Ecto neural progenitor cell (in vitro differentiated cells): ENCODE data around the gene SYCN.

Experiments used
- DNase-seq: peaks from one replicate; pipeline ENCODE4 v3.0.0-alpha.2; 2018; ENCODE audit warnings: low spot score

SYCN gene

DNA sequence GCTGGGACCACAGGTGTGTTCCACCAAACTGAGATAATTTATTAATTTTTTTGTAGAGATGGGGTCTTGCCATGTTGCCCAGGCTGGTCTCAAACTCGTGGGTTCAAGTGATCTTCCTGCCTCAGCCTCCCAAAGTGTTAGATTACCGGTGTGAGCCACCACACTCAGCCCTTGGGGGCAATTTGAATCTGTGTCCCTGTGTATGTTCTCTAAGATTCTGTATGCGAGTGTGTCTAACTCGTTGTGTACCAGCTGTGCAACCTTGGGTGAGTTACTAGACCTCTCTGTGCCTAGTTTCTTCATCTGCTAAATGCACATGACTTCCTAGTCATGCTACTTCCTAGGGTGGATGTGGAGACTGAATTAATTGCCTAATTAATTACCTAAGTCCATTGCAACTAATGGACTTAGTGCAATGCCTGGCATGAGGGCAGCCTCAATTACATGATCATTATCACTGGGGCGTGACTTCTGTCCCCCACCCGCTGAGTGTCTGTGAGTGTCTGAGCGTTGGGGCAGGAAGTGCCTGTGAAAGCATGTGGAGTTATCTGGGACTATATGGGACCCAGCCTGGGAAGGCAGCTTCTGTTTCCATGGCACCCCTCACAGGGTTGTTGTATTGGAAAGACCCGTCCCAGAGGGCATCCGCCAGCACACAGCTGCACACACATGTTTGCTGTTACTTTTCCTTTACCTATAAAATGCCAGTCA is 9.1 kb downstream of the SYCN start:
- DNase-seq, result no peak

DNA sequence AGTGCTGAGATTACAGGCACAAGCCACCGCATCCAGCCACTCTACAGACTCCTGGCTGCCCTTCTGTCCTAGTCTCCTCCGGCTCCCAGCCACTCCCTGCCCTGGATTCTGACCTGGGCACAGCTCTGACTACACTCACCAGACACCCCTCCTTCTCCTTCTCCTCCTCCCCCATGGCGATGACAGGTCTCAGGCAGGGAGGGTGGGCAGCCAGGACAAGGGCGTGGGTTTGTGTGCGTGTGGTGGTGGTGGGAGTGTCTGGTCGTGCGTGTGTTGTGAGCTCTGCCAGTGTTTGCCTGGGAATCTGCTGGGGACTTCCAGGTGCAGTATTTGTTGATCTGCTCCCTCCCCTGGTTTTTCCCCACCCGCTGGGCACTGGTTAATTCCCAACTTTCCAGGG is 10.3 kb downstream of the SYCN start:
- no peak for DNase-seq

DNA sequence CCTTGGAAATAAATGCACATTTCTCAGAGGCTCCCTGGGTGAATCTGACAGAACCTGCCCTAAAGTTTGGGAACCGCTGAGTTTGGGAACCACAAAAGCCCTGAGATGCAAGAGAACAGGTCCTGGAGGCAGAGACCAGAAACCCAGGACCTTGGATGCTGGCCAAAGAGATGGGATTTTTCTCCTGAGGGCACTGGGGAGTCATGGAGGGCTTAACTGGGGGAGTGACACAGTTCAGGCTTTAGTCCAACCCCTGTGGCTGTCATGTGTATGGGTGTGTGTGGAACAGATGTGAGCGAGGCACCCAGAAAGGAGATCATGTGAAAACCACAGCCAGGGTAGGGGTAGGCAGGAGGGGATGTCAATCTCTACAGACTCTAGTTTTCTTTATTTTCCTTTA is 11.2 kb downstream of the SYCN start:
- DNase-seq, result no peak

DNA sequence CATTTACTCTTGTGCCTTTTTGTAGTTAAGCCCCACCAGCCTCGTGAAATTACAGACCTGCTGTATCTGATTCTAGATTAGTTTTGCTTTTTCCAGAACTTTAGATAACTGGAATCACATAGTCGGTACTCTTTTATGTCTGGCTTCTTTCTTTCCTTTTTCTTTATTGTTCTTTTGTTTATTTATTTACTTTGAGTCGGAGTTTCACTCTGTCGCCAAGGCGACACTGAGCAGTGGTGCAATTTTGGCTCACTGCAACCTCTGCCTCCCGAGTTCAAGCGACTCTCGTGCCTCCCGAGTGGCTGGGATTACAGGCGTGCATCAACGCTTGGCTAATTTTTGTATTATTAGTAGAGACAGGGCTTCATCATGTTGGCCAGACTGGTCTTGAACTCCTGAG is 13.3 kb downstream of the SYCN start:
- no peak for DNase-seq

DNA sequence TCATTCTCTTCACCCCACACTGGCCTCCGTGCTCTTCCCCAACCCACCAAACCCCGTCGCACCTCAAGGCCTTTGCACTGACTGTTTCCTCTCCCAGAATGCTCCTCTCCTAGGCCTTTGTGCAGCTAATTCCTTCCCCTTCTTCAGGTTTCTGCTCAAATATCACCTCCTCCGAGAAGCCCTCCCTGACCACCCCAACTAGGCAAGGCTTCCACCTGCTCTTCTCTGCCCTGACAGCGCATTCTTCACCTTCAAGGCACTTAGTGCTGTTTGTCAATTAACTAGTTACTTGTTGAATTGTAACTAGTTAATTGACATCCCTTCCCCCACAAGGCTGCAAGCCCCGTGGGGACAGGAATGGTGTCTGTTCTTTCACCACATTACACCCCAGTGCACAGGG is 15.1 kb downstream of the SYCN start:
- no peak for DNase-seq

DNA sequence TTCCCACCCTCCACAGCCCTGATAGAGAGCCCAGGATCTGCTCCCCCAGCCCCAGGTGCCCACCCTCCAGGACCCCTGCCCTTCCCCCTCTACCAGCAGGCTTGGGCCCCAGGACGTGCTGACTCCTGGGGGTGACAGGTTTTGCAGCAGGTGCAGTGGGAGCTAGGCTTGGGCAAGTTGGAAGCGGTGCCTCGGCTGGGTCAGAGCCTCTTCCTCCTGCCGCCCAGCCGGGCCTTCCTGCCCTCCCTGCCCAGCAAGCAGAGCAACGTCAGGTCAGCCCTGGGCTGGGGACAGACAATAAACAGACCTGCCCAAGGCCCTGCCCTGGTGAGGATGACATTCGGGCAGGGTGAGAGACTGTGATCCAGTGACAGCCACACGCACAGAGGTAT is 16.5 kb downstream of the SYCN start:
- no peak for DNase-seq

DNA sequence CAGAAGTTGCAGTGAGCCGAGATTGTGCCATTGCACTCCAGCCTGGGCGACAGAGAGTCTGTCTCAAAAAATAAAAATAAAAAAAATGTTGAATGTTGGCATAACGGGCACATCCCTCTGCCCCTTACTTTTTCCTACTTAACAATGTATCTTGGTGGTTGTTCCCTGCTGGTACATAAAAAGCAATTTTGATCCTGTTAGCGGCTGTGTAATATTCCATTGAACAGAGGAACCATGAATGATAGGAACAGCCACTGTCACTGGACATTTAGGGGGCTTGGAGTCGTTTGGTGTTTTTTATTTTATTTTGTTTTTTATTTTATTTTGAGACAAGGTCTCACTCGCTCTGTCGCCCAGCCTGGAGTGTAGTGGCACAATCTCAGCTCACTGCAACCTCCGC is 17.7 kb downstream of the SYCN start:
- DNase-seq, result no peak

DNA sequence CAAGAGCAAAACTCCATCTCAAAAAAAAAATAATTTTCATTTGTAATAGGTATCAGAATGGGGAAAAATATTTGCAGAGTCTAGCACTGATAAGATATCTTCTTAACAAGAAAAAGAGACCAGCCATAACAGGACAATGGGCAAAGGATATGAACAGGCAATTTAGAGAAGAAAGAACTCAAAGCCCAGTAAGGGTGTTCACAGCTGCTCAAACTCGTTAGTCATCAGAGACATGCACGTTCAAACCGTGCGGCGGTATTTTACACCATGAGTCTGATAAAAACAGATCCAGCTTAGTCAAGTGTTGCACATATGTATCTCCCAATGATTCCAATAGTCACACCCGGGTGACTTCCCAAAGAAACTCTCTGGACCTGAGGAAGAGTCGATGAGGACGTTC is 21.0 kb downstream of the SYCN start:
- no peak for DNase-seq

DNA sequence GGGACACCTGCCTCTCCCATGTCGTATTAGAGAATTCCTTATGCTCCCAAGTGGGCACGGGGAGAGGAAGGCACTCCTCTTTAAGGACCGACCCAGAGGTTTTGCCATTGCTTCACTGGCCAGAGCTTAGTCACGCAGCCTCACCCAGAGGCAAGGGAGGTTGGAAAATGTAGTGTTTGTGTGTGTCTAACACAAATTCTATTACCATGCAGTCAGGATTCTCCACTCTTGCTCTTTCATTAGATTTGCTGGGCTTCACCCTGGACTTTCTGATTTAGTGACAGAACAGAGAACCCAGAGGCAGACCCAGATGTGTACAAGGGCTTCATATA is 21.9 kb downstream of the SYCN start:
- no peak for DNase-seq

DNA sequence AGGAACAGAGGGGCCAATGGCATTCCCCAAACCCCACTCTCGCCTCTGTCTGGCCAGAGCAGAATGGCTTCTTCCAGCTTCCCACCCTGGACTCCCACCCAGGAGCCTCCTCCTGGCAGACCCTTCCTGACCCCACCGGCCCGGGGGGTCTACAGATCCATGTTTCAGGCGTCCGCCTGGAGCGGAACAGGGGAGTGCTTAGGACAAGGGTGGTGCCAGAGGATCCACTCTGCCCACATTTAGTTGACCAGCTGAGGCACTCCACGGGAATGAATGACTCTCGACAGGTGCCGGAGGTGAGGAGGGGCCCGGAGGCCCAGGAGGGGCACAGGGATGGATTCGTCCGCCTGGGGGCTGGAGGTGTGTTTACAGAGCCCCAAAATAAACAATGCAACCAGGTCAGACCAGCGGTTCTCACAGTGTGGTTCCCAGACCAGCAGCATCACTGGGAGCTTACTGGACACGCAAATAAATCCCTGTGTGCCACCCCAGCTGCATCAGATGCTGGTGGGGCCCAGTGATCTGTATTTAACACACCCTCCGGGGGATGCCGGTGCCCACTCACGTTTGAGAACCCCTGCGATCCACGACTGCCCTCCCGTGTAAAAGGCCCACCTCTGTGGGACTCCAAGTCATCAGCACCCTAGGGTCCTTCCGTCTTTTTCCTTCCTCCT is 22.4 kb downstream of the SYCN start:
- no peak for DNase-seq

DNA sequence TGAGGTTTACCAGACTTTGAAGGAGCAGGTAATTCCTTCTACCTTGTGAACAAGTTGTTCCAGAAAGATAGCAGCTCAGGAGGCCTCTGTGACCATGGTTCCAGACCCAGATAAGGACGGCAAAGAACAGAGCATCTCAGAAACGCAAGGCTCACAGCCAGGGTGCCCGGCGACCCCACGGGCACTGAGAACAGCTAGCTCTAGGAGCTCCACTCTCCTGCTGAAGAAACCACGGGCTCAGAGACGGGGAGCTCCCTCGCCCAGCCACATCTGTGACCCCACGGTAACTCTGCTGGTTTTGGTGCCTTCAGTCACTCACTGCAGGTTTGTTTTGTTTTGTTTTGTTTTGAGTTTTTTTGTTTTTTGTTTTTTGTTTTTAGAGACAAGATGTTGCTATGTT is 23.3 kb downstream of the SYCN start:
- DNase-seq, result no peak

DNA sequence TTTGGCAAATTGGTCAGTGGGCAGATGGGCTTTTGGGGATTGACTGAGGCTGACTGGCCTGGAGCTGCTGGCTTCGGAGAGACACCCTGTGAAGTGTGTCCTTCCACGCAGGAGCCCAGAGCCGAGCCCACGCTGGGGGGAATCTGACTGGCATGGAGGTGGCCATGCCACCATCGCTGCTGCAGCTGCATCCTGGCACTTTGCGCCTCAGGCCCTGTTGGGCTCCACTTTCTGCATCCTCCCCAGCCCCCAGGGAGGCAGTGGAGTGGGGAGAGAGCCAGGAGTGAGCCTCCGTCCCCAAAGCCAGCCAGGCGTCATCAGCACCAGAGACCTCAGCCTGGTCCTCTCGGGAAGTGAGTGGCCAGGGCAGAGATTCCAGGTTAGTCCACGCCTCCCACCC is 24.3 kb downstream of the SYCN start:
- DNase-seq, result no peak

DNA sequence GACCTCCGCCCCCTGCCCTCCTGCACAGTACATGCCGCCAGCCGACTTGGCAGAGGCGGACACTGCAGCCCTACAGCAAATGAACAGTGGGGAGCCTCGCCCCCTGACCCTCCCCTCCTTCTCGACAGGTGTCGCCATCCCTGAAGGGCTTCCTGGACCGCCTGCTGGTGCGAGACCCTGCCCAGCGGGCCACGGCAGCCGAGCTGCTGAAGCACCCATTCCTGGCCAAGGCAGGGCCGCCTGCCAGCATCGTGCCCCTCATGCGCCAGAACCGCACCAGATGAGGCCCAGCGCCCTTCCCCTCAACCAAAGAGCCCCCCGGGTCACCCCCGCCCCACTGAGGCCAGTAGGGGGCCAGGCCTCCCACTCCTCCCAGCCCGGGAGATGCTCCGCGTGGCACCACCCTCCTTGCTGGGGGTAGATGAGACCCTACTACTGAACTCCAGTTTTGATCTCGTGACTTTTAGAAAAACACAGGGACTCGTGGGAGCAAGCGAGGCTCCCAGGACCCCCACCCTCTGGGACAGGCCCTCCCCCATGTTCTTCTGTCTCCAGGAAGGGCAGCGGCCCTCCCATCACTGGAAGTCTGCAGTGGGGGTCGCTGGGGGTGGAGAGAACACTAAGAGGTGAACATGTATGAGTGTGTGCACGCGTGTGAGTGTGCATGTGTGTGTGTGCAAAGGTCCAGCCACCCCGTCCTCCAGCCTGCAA is 25.6 kb downstream of the SYCN start:
- no peak for DNase-seq

DNA sequence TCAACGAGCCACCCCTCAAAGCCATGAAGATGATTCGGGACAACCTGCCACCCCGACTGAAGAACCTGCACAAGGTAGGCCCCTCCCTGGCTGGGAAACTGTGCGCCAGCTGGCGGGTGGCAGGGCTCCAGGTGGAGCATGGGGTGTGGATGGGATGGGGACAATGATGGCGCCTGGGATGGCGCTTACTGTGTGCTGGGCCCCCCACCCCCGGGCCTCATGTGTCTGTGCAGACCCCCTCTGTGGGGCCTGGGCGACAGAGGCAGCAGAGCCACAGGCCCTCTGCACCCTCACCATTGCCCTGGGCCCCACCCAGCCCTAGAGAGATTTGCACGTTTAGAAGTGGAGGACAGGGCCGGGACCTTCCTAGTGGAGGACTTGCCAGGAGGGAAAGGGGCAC is 26.3 kb downstream of the SYCN start:
- no peak for DNase-seq

DNA sequence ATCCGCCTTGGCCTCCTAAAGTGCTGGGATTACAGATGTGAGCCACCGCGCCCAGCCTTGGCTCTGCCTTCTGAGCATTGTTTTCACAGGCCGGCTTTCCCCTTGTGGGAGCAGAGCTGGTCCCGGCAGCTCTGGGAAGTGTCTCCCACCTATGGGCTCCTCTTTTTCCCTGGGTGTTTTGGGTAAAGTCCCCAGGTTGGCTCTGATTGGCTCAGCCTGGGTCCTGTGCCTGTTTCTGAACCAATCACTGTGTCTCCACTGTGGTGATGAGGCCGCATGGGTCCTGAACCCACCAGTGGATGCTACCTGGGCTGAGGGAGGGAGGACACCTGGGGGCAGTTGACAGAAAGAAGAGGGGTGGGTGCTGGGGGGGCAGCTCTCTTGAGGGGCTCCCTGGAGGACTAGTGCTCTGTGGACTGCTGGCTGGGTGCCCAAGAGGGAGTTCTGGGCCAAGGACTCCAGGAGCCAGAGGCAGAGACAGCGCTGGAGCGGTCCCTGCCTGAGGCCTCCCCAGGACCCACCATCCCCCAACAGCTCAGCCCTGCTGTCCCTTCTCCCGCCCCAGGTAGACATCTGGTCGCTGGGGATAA is 26.9 kb downstream of the SYCN start:
- DNase-seq, result no peak

DNA sequence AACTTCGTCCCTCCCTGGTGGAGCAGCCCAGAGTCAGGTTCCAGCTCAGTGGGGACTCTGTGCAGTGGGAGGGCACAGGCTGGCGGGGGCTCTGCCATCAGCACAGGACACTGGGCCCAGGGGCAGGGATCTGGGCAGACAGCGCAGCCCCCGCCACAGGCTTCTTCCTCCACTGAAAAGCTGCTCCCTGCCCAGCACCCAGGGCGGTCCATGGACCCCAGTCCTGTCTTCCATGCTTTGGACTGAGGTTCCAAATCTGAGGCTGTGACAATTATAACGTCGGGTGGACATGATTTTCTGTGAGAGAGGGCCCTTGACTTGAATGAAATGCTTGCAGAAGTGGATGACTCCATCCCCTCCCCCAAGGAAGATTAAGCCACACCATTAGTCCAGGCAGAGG is 28.5 kb downstream of the SYCN start:
- no peak for DNase-seq

DNA sequence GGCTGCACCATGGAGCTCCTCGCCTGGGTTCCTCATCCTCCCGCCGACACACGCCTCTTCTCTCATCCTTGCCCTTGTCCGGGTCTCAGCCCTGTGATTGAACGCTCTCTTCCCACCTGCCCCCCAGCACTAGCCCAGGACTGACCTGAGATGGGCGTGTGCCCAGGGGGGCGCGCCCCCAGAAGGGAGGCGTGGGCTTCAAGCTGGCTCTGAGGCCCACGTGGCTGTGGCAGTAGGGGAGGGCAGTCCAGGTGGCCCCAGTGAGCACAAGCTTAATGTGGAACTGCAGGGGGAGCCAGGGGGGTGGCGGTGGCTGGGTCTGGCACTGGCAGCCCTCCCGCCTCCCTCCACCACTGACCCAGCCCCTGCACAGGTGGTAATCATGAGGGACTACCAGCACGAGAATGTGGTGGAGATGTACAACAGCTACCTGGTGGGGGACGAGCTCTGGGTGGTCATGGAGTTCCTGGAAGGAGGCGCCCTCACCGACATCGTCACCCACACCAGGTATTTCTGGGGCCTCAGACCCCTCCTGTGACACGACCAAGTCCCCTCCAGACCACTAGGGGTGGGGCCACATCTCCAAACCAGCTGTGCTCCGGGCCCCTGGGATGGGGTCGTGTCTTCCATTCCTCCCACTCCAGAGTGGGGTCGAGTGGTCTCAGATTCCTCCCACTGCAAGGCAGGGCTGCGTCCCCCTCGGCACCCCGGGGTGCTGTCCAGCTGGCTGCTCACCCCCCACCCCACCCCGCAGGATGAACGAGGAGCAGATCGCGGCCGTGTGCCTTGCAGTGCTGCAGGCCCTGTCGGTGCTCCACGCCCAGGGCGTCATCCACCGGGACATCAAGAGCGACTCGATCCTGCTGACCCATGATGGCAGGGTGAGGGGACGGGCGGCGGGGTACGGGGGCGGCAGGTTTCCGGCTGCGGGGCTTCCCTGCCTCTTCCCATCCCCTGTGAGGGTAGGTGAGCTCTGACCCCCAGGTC is 29.2 kb downstream of the SYCN start:
- DNase-seq, result no peak

DNA sequence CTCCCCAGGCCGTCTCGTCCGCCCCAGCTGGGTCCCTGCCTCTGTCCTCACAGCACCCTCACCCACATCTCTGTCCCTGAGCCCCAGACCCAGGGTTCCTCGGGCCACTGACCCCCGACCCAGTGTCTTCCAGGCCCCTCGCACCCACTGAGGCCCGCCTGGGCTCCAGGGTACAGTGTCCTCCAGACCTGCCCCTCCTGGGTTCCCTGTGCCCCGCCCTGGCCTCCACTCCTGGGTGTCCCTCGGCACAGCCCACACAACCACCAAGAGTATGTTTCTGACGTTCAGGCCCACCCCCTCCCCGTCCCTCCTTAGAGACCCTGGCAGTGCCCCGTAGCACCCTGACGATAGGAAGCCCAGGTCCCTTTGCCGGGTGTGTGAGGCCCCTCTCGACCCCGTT is 29.9 kb downstream of the SYCN start:
- DNase-seq, result no peak

DNA sequence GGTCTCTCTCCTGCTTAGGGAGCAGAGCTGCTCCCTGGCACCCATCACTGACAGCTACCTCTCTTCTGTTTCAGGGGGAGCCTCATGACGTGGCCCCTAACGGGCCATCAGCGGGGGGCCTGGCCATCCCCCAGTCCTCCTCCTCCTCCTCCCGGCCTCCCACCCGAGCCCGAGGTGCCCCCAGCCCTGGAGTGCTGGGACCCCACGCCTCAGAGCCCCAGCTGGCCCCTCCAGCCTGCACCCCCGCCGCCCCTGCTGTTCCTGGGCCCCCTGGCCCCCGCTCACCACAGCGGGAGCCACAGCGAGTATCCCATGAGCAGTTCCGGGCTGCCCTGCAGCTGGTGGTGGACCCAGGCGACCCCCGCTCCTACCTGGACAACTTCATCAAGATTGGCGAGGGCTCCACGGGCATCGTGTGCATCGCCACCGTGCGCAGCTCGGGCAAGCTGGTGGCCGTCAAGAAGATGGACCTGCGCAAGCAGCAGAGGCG is 30.5 kb downstream of the SYCN start:
- no peak for DNase-seq

DNA sequence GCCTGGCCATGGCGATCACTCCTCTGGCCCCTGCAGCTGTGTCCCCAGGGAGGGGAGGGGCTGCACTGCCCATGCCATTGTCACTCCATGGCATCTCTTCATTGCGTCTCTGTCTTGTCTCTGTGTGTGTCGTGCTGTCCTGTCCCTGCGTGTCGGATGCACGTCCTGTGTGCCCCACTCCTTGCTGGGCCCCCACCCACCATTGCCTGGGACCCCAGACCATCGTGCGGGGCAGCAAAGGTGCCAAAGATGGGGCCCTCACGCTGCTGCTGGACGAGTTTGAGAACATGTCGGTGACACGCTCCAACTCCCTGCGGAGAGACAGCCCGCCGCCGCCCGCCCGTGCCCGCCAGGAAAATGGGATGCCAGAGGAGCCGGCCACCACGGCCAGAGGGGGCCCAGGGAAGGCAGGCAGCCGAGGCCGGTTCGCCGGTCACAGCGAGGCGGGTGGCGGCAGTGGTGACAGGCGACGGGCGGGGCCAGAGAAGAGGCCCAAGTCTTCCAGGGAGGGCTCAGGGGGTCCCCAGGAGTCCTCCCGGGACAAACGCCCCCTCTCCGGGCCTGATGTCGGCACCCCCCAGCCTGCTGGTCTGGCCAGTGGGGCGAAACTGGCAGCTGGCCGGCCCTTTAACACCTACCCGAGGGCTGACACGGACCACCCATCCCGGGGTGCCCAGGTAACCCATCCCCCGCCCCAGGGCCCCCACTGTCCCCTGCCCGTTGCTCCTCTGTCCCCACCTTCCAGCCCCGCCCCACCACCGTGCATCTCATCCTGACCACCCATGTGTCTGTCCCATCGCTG is 31.2 kb downstream of the SYCN start:
- DNase-seq, result no peak
